Mesendoderm (in vitro differentiated cells): ENCODE data around the gene TSR1.

Experiments
- DNase-seq: peaks from one replicate; pipeline ENCODE4 v3.0.0; 2013
- H2AK5ac ChIP-seq: 2 replicates; pipeline ENCODE4 v1.6.1; 2013; ENCODE audit warnings: low read length, inconsistent platforms
- H2BK120ac ChIP-seq: 2 replicates; pipeline ENCODE4 v1.6.1; 2013; ENCODE audit warnings: low read depth, mild to moderate bottlenecking, low read length, moderate library complexity, mixed read lengths
- H2BK15ac ChIP-seq: replicated peaks from 2 replicates; pipeline ENCODE4 v1.6.1; 2013; ENCODE audit warnings: low read depth, mild to moderate bottlenecking, moderate library complexity
- H2BK5ac ChIP-seq: 2 replicates; pipeline ENCODE4 v1.6.1; 2013; ENCODE audit warnings: low read length, inconsistent platforms
- H3K18ac ChIP-seq: 2 replicates; pipeline ENCODE4 v1.6.1; 2013; ENCODE audit warnings: mild to moderate bottlenecking, low read length, mixed read lengths
- H3K23ac ChIP-seq: one replicate; pipeline ENCODE4 v1.6.1; 2013; ENCODE audit warnings: low read length
- H3K27ac ChIP-seq: 2 replicates; pipeline ENCODE4 v1.5.1; 2013; ENCODE audit warnings: low read depth, mild to moderate bottlenecking, inconsistent platforms, low read length, moderate library complexity
- H3K27me3 ChIP-seq: 2 replicates; pipeline ENCODE4 v1.6.1; 2013; ENCODE audit warnings: low read length, control low read depth, mild to moderate bottlenecking, inconsistent platforms; ENCODE audit not compliant: insufficient read depth, poor library complexity
- H3K36me3 ChIP-seq: 2 replicates; pipeline ENCODE4 v1.6.1; 2013; ENCODE audit warnings: low read length, inconsistent platforms; ENCODE audit not compliant: control insufficient read depth, insufficient read depth
- H3K4ac ChIP-seq: one replicate; pipeline ENCODE4 v1.6.1; 2013; ENCODE audit warnings: low read depth, mild to moderate bottlenecking, low read length, moderate library complexity
- H3K4me1 ChIP-seq: 2 replicates; pipeline ENCODE4 v1.6.1; 2013; ENCODE audit warnings: low read depth, low read length, inconsistent platforms; ENCODE audit not compliant: control insufficient read depth
- H3K4me2 ChIP-seq: 2 replicates; pipeline ENCODE4 v1.6.1; 2013; ENCODE audit warnings: low read length
- H3K4me3 ChIP-seq: 2 replicates; pipeline ENCODE4 v1.5.1; 2013; ENCODE audit warnings: mild to moderate bottlenecking, low read length
- H3K56ac ChIP-seq: one replicate; pipeline ENCODE4 v1.6.1; 2013; ENCODE audit warnings: low read length
- H3K79me1 ChIP-seq: 2 replicates; pipeline ENCODE4 v1.6.1; 2013; ENCODE audit warnings: low read length, inconsistent platforms
- H3K79me2 ChIP-seq: 2 replicates; pipeline ENCODE4 v1.6.1; 2013; ENCODE audit warnings: mild to moderate bottlenecking, low read length; ENCODE audit not compliant: control insufficient read depth, insufficient read depth
- H3K9ac ChIP-seq: 2 replicates; pipeline ENCODE4 v1.6.1; 2013; ENCODE audit warnings: low read length, inconsistent platforms
- H4K5ac ChIP-seq: one replicate; pipeline ENCODE4 v1.6.1; 2013; ENCODE audit warnings: low read length
- H4K8ac ChIP-seq: one replicate; pipeline ENCODE4 v1.6.1; 2013; ENCODE audit warnings: low read depth, mild to moderate bottlenecking, control low read depth, low read length, moderate library complexity
- WGBS: extraction: QIAGEN DNeasy Blood & Tissue Kit; methylation state at CpG from one replicate; pipeline ENCODE4 v1.1.7; 2013; ENCODE audit warnings: low lambda C conversion rate, missing lambda C conversion rate; ENCODE audit not compliant: insufficient coverage; ENCODE audit errors: extremely low coverage; 5-methylcytosine and 5-hydroxymethylcytosine counted together

Gene TSR1

GRCh38 chr17:2362881-2363280 lies 26.6 kb upstream of the TSR1 start:
- Histone ChIP-seq H4K5ac (no peak overlapping the region), H3K18ac (no peak overlapping the region), H3K27me3 (no peaks in the 10 kb centered on the region), H3K9ac (no peak overlapping the region), H3K4me3 (no peak overlapping the region), H3K56ac (no peak overlapping the region), H3K36me3 (no peaks in the 10 kb centered on the region), H2AK5ac (no peak overlapping the region), H2BK120ac (no peak overlapping the region), H3K23ac (no peak overlapping the region), H3K27ac (no peak overlapping the region), H4K8ac (no peak overlapping the region), H3K79me2 (no peaks in the 10 kb centered on the region), H2BK5ac (no peak overlapping the region), H3K4me1 (no peaks in the 10 kb centered on the region), H3K79me1 (no peaks in the 10 kb centered on the region), H3K4ac (no peak overlapping the region), H2BK15ac (no peak overlapping the region), H3K4me2 (no peak overlapping the region)
- no CpG with 5 or more reads among the region's 14 CpGs for WGBS
- no peak for DNase-seq

- Histone ChIP-seq H3K4me3 (no peak overlapping the region), H2AK5ac (no peak overlapping the region), H4K5ac (no peak overlapping the region), H3K79me2 (no peaks in the 10 kb centered on the region), H4K8ac (no peak overlapping the region), H2BK5ac (no peak overlapping the region), H2BK120ac (no peak overlapping the region), H3K36me3 (no peaks in the 10 kb centered on the region), H3K4me2 (no peak overlapping the region), H3K23ac (no peak overlapping the region), H3K18ac (no peak overlapping the region), H3K27ac (no peak overlapping the region), H3K4me1 (no peaks in the 10 kb centered on the region), H3K79me1 (no peaks in the 10 kb centered on the region), H2BK15ac (no peak overlapping the region), H3K9ac (no peak overlapping the region), H3K27me3 (no peaks in the 10 kb centered on the region), H3K56ac (no peak overlapping the region), H3K4ac (no peak overlapping the region)
- no peak for DNase-seq
- WGBS: no CpG with 5 or more reads among the region's 19 CpGs
Measured at GRCh38 chr17:2362416-2362815, 26.2 kb upstream of the TSR1 start.

- DNase-seq: no peak
- Histone ChIP-seq H2AK5ac (no peak overlapping the region), H3K4ac (no peak overlapping the region), H3K9ac (no peak overlapping the region), H3K4me3 (no peak overlapping the region), H3K27me3 (no peaks in the 10 kb centered on the region), H2BK15ac (no peak overlapping the region), H3K27ac (no peak overlapping the region), H3K18ac (no peak overlapping the region), H2BK5ac (no peak overlapping the region), H3K79me1 (no peaks in the 10 kb centered on the region), H2BK120ac (no peak overlapping the region), H3K4me1 (no peaks in the 10 kb centered on the region), H3K23ac (no peak overlapping the region), H3K36me3 (no peaks in the 10 kb centered on the region), H3K4me2 (no peak overlapping the region), H4K8ac (no peak overlapping the region), H3K56ac (no peak overlapping the region), H3K79me2 (no peaks in the 10 kb centered on the region), H4K5ac (no peak overlapping the region)
- WGBS: no CpG with 5 or more reads among the region's 20 CpGs
Measured at GRCh38 chr17:2362016-2362415, 25.8 kb upstream of the TSR1 start.

DNA sequence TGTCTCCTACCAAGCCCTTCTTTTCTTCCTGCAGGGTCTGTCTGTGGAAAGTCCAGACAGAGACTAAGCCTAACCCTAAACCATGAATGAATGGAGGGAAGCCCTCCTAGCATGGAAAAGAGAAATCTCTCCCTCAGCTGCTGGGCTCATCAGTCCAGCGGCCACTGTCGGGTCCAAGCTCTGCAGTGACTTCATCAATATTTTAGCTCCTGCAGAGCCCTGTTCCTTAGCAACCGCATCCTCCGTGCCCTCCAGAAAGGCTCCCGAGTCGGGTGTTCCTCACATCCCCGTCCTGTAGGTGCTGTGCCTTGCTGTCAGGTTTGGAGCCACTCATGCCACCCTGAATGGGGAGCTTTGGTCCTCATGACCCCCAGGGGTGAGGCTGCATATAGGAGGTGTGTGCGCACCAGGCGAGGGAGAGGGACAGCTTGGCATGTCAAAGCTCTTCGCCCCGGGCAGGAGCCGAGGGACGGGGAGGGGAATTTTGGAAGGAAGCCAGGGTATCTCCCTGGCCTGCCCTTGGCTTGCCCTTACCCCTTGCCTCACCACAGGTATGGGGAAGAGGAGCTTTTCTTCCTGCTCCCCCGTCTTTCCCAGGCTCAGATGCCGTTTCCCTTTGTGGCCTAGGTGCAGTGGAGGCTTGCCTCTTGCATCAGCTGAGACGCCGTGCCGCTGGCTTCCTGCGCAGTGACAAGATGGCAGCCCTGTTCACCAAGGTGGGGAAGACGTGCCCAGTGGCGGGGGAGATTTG lies 24.9 kb upstream of the TSR1 start:
- no peak overlapping the region for H3K23ac ChIP-seq
- no peak overlapping the region for H2BK15ac ChIP-seq
- H3K27me3 ChIP-seq: no peaks in the 10 kb centered on the region
- no peak overlapping the region for H3K56ac ChIP-seq
- H2BK120ac ChIP-seq: no peak overlapping the region
- no peak overlapping the region for H4K8ac ChIP-seq
- H3K4ac ChIP-seq: no peak overlapping the region
- WGBS: no CpG with 5 or more reads among the region's 21 CpGs
- H3K27ac ChIP-seq: no peak overlapping the region
- no peak for DNase-seq
- H3K79me1 ChIP-seq: no peaks in the 10 kb centered on the region
- H3K18ac ChIP-seq: no peak overlapping the region
- H3K36me3 ChIP-seq: no peaks in the 10 kb centered on the region
- H2BK5ac ChIP-seq: no peak overlapping the region
- H3K79me2 ChIP-seq: no peaks in the 10 kb centered on the region
- no peak overlapping the region for H2AK5ac ChIP-seq
- no peak overlapping the region for H3K4me2 ChIP-seq
- H3K4me1 ChIP-seq: no peaks in the 10 kb centered on the region
- H3K4me3 ChIP-seq: no peak overlapping the region
- H3K9ac ChIP-seq: no peak overlapping the region
- H4K5ac ChIP-seq: no peak overlapping the region

DNA sequence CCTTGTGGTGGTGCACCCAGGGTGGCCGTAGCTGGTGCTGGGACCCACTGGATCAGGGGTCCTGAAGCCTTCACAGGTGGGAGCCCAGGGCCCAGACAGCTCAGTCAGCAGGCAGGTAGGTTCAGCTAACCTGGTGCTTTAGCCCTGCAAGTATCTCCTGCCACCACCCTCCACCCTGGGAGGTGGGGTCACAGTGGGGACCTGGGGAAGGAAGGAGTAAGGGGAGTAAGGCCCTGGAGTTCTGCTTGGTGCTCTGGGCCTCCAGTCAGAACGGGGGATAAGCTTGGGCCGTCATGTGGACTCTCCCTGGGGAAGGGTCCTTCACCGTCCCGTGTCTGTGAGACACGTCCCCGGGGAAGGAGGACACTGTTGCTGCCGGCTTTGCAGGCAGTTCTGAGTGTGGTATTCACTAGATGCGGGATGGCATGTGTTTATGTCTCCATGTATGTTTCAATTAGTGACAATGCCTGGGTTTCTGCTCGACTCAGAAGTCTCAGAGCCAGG lies 21.7 kb upstream of the TSR1 start:
- H4K5ac ChIP-seq: no peak overlapping the region
- no peaks in the 10 kb centered on the region for H3K4me1 ChIP-seq
- H3K79me2 ChIP-seq: no peaks in the 10 kb centered on the region
- H2BK5ac ChIP-seq: no peak overlapping the region
- H3K27me3 ChIP-seq: no peaks in the 10 kb centered on the region
- no peak overlapping the region for H2AK5ac ChIP-seq
- no peak overlapping the region for H2BK120ac ChIP-seq
- no peak overlapping the region for H3K56ac ChIP-seq
- H2BK15ac ChIP-seq: no peak overlapping the region
- no peak overlapping the region for H3K23ac ChIP-seq
- no peak for DNase-seq
- H3K27ac ChIP-seq: no peak overlapping the region
- no CpG with 5 or more reads among the region's 10 CpGs for whole genome bisulfite sequencing
- H3K79me1 ChIP-seq: no peaks in the 10 kb centered on the region
- H4K8ac ChIP-seq: no peak overlapping the region
- no peak overlapping the region for H3K4me3 ChIP-seq
- H3K36me3 ChIP-seq: no peaks in the 10 kb centered on the region
- no peak overlapping the region for H3K18ac ChIP-seq
- H3K4me2 ChIP-seq: no peak overlapping the region
- H3K4ac ChIP-seq: no peak overlapping the region
- no peak overlapping the region for H3K9ac ChIP-seq

- no peak overlapping the region for H3K27ac ChIP-seq
- WGBS: no CpG with 5 or more reads among the region's 4 CpGs
Measured at GRCh38 chr17:2357237-2357636, 21.0 kb upstream of the TSR1 start.

More at GRCh38 chr17:2357237-2357636, 21.0 kb upstream of the TSR1 start:
- H2BK120ac ChIP-seq: no peak overlapping the region
- no peaks in the 10 kb centered on the region for H3K4me1 ChIP-seq
- no peak overlapping the region for H3K4ac ChIP-seq
- no peak overlapping the region for H3K4me3 ChIP-seq
- no peak overlapping the region for H3K56ac ChIP-seq
- DNase-seq: no peak
- H4K8ac ChIP-seq: no peak overlapping the region
- no peaks in the 10 kb centered on the region for H3K36me3 ChIP-seq
- H3K79me2 ChIP-seq: no peaks in the 10 kb centered on the region
- no peak overlapping the region for H2BK15ac ChIP-seq
- no peaks in the 10 kb centered on the region for H3K27me3 ChIP-seq
- H4K5ac ChIP-seq: no peak overlapping the region
- no peaks in the 10 kb centered on the region for H3K79me1 ChIP-seq
- H3K4me2 ChIP-seq: no peak overlapping the region
- H2AK5ac ChIP-seq: no peak overlapping the region
- H2BK5ac ChIP-seq: no peak overlapping the region
- no peak overlapping the region for H3K23ac ChIP-seq
- no peak overlapping the region for H3K18ac ChIP-seq
- no peak overlapping the region for H3K9ac ChIP-seq
